ENCODE measurements around the gene GAGE12D. TPM values are rescaled to one million over a fixed set of nuclear protein-coding genes. Genes with fewer than 3 reads are reported as not detected.
"Not testable (repeated sequence)": the region's sequence is repeated elsewhere in the genome, so short reads cannot be mapped to it uniquely, and the experiment has no call there.

GAGE12D gene
- total and polyA plus RNA-seq, 3 experiments from 2014 or later = not detected

DNA sequence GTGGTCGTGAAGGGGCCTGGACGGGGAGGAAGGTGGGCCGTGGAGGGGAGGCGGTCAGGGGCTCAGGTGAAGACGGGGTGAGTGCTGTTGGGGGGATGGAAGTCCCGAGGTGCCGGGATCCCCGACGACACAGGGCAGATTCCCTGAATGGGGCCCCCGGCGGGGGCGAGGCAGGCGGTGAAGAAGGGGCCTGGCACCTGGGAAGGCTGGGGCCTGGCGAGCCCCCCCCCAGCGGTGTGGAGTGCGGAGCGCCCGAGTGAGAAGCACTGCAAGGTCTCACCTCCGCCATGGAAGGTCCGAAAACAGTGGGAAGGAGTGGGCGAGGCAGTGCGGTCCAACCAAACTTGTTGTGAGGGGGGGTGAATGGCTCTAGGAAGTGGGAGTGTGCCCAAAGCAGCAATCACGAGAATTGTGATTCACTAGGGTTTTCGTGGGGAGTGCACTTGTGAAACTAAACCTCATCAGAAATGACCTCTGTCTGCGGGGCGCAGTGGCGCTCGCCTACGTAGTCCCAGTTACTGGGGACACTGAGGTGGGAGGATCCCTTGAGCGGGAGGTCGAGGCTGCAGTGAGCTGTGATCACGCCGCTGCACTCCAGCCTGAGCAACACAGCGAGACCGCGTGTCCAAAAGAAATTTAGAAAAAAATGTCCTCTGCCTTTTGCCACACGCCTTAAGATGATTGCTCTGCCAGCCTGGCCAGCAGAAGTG is 48.4 kb downstream of the GAGE12D start:
- CTCF ChIA-PET; H3K27ac Mint-ChIP-seq; H3K4me1 Mint-ChIP-seq; H3K4me3 Mint-ChIP-seq; H3K27me3 Mint-ChIP-seq; H3K36me3 Mint-ChIP-seq; H3K9me3 ChIP-seq (ENCODE audit: low read length); H3K4me1 ChIP-seq (ENCODE audit: insufficient read depth, low read length); H3K27me3 ChIP-seq (ENCODE audit: insufficient read depth, low read length, poor library complexity, severe bottlenecking); H3K36me3 ChIP-seq (ENCODE audit: insufficient read depth, low read length); H3K27ac ChIP-seq (ENCODE audit: low read depth, low read length); POLR2A ChIA-PET; H3K4me3 ChIP-seq (ENCODE audit: low read length); H3K9me3 Mint-ChIP-seq: not testable (repeated sequence)
- peak in 1 of 5 donors; percentile 46 for DNase-seq

DNA sequence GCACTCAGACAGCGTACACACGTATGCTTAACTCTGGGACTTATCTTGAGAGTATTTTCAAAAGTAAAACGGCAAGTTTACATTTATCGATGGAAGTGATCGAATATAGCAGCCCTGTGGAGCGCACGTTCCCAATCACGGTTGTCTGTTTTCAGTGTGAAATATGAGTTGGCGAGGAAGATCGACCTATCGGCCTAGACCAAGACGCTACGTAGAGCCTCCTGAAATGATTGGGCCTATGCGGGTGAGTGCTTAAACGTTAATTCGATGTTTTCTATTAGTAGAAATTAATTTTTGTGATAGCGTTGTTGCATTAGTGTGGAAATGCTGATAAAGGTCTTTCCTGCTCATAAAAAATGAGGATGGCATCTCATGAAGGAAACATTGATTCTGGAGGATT is 49.0 kb downstream of the GAGE12D start:
- H3K4me1 Mint-ChIP-seq; H3K27me3 ChIP-seq (ENCODE audit: insufficient read depth, low read length, poor library complexity, severe bottlenecking); H3K9me3 Mint-ChIP-seq; DNase-seq; H3K4me1 ChIP-seq (ENCODE audit: insufficient read depth, low read length); CTCF ChIA-PET; POLR2A ChIA-PET; H3K4me3 ChIP-seq (ENCODE audit: low read length); H3K27ac Mint-ChIP-seq; H3K27me3 Mint-ChIP-seq; H3K36me3 ChIP-seq (ENCODE audit: insufficient read depth, low read length); H3K27ac ChIP-seq (ENCODE audit: low read depth, low read length); H3K4me3 Mint-ChIP-seq; H3K9me3 ChIP-seq (ENCODE audit: low read length); H3K36me3 Mint-ChIP-seq: not testable (repeated sequence)

Other genes starting within 250 kb of the GAGE12D start
- gene GAGE10, start 238.1 kb upstream of the GAGE12D start, total RNA-seq = not detected
- not detected for gene GAGE10, start 238.1 kb upstream of the GAGE12D start, polyA plus RNA-seq
- not detected for gene GAGE12J, start 219.7 kb upstream of the GAGE12D start, total RNA-seq
- gene GAGE12J, start 219.7 kb upstream of the GAGE12D start, polyA plus RNA-seq = not detected
- not detected for gene GAGE13, start 210.2 kb upstream of the GAGE12D start, total RNA-seq
- gene GAGE13, start 210.2 kb upstream of the GAGE12D start, polyA plus RNA-seq = not detected
- not detected for gene GAGE12C, start 9.6 kb upstream of the GAGE12D start, total RNA-seq
- gene GAGE12C, start 9.6 kb upstream of the GAGE12D start, polyA plus RNA-seq = not detected
- gene GAGE12E, start 9.6 kb downstream of the GAGE12D start, total RNA-seq = not detected
- gene GAGE12E, start 9.6 kb downstream of the GAGE12D start, polyA plus RNA-seq = not detected
- gene GAGE12F, start 19.1 kb downstream of the GAGE12D start, total RNA-seq = not detected
- not detected for gene GAGE12F, start 19.1 kb downstream of the GAGE12D start, polyA plus RNA-seq
- gene GAGE12G, start 28.7 kb downstream of the GAGE12D start, total RNA-seq = not detected
- gene GAGE12G, start 28.7 kb downstream of the GAGE12D start, polyA plus RNA-seq = not detected
- not detected for gene GAGE12H, start 38.2 kb downstream of the GAGE12D start, total RNA-seq
- not detected for gene GAGE12H, start 38.2 kb downstream of the GAGE12D start, polyA plus RNA-seq
- gene GAGE2A, start 47.8 kb downstream of the GAGE12D start, total RNA-seq = not detected
- not detected for gene GAGE2A, start 47.8 kb downstream of the GAGE12D start, polyA plus RNA-seq
- gene GAGE1, start 57.3 kb downstream of the GAGE12D start, total RNA-seq = not detected
- not detected for gene GAGE1, start 57.3 kb downstream of the GAGE12D start, polyA plus RNA-seq
- not detected for gene PAGE1, start 154.3 kb downstream of the GAGE12D start, total RNA-seq
- not detected for gene PAGE1, start 154.3 kb downstream of the GAGE12D start, polyA plus RNA-seq

Data from CD8-positive, alpha-beta memory T cell (primary cell).